Peyer's patch (tissue), 4 donors: ENCODE results near the gene DHX40. TPM values are rescaled to one million over a fixed set of nuclear protein-coding genes. Genes with fewer than 3 reads are reported as not detected.
"Not testable (repeated sequence)": the region's sequence is repeated elsewhere in the genome, so short reads cannot be mapped to it uniquely, and the experiment has no call there.

Experiments used
- DNase-seq, 3 donors: peaks; one replicate each; pipeline ENCODE4 v3.0.0-alpha.2; 2017 to 2019
- H3K27ac ChIP-seq, 4 donors: fragments of 200-600 bp; sonication (generic); one replicate each; pipeline ENCODE4 v1.5.1; 2016 to 2019
- H3K27me3 ChIP-seq, 2 donors: fragments of 200-600 bp; sonication (generic); one replicate each; pipeline ENCODE4 v1.5.1; 2019
- H3K36me3 ChIP-seq, 3 donors: fragments of 200-600 bp; sonication (generic); one replicate each; pipeline ENCODE4 v1.5.1; 2016 to 2019
- H3K4me1 ChIP-seq, 4 donors: fragments of 200-600 bp; sonication (generic); one replicate each; pipeline ENCODE4 v1.5.1; 2016 to 2019
- H3K4me3 ChIP-seq, 4 donors: fragments of 200-600 bp; sonication (generic); 1 replicate in 3 of 4; 2 replicates in 1 of 4; pipeline ENCODE4 v1.5.1; 2016 to 2019; ENCODE audit warnings: mild to moderate bottlenecking in 1 of 4
- H3K9me3 ChIP-seq, 4 donors: fragments of 200-600 bp; sonication (generic); one replicate each; pipeline ENCODE4 v1.5.1; 2016 to 2019; ENCODE audit warnings: mild to moderate bottlenecking in 1 of 4
- CTCF ChIP-seq, 6 experiments: fragments of 450-650 bp in 4 of 6; fragments of 200-600 bp in 2 of 6; sonication (generic) in 1 of 6; IDR thresholded peaks; one replicate each; pipeline ENCODE4 v1.5.1; 2017 to 2019; ENCODE audit warnings: antibody characterized with exemption in 6 of 6, mild to moderate bottlenecking in 3 of 6, moderate library complexity in 1 of 6
- POLR2A ChIP-seq, 2 donors: fragments of 450-650 bp; IDR thresholded peaks; one replicate each; pipeline ENCODE4 v1.5.1; 2017; ENCODE audit warnings: antibody characterized with exemption in 2 of 2, mild to moderate bottlenecking in 2 of 2, moderate library complexity in 2 of 2
- total RNA-seq, 4 donors: library from RNA; depleted of rRNA; stranded (reverse); fragments of >200 nt; gene quantifications; one replicate each; pipeline ENCODE4 v1.1.0, GENCODE V29; 2016

The DHX40 gene
- total RNA-seq, 4 donors from 2014 or later: 13.3 to 28.1 (median 16.5) TPM

- Histone ChIP-seq H3K36me3 (no peaks in the 10 kb centered on the region), H3K4me1 (no peaks in the 10 kb centered on the region), H3K9me3 (no peaks in the 10 kb centered on the region), H3K27me3 (no peaks in the 10 kb centered on the region), H3K27ac (no peak overlapping the region), H3K4me3 (no peak overlapping the region)
- TF ChIP-seq CTCF (IDR thresholded peaks at IDR 0.05) (no peak), POLR2A (IDR thresholded peaks at IDR 0.05) (no peak)
- no peak for DNase-seq
Measured at GRCh38 chr17:59550703-59551102, 14.7 kb upstream of the DHX40 start.

- Histone ChIP-seq H3K4me3 (no peak overlapping the region), H3K36me3 (no peaks in the 10 kb centered on the region), H3K27me3 (no peaks in the 10 kb centered on the region), H3K27ac (no peak overlapping the region), H3K4me1 (no peaks in the 10 kb centered on the region), H3K9me3 (no peaks in the 10 kb centered on the region)
- TF ChIP-seq CTCF (IDR thresholded peaks at IDR 0.05): no peak
- no peak for TF ChIP-seq POLR2A (IDR thresholded peaks at IDR 0.05)
- DNase-seq: no peak
Measured at GRCh38 chr17:59558039-59558438, 7.4 kb upstream of the DHX40 start.

- TF ChIP-seq POLR2A (IDR thresholded peaks at IDR 0.05): no peak
- peak in 3 of 6 experiments; percentile 10 to 28 (median 23) for TF ChIP-seq CTCF (IDR thresholded peaks at IDR 0.05)
- no peaks in the 10 kb centered on the region for H3K36me3 ChIP-seq
- no peak for DNase-seq
- H3K4me3 ChIP-seq: no peak overlapping the region
- no peaks in the 10 kb centered on the region for H3K4me1 ChIP-seq
- H3K9me3 ChIP-seq: no peaks in the 10 kb centered on the region
- H3K27me3 ChIP-seq: no peaks in the 10 kb centered on the region
- no peak overlapping the region for H3K27ac ChIP-seq
Measured at GRCh38 chr17:59558953-59559352, 6.5 kb upstream of the DHX40 start.

GRCh38 chr17:59561042-59561441 is 4.4 kb upstream of the DHX40 start:
- no peak overlapping the region for H3K4me3 ChIP-seq
- no peak for DNase-seq
- no peaks in the 10 kb centered on the region for H3K27me3 ChIP-seq
- TF ChIP-seq POLR2A (IDR thresholded peaks at IDR 0.05): no peak
- TF ChIP-seq CTCF (IDR thresholded peaks at IDR 0.05): peak in 3 of 6 experiments; percentile 12 to 27 (median 15)
- no peak overlapping the region for H3K27ac ChIP-seq
- H3K9me3 ChIP-seq: no peaks in the 10 kb centered on the region
- H3K36me3 ChIP-seq: no peaks in the 10 kb centered on the region
- H3K4me1 ChIP-seq: peaks cover 0 to 7% (median under 1%) of the 10 kb centered on the region in 4 donors

GRCh38 chr17:59565959-59566324 is 532 bp downstream of the DHX40 start:
- Histone ChIP-seq H3K36me3 (no peaks in the 10 kb centered on the region), H3K27ac (peak overlapping the region; percentile 67 to 87 (median 82)), H3K9me3 (no peaks in the 10 kb centered on the region), H3K4me1 (peaks cover 0 to 13% (median 4%) of the 10 kb centered on the region in 4 donors), H3K27me3 (no peaks in the 10 kb centered on the region), H3K4me3 (peak overlapping the region; percentile 82 to 98 (median 85))
- TF ChIP-seq CTCF (IDR thresholded peaks at IDR 0.05) (no peak), POLR2A (IDR thresholded peaks at IDR 0.05) (no peak)
- peak in 2 of 3 donors; percentile 53 to 75 for DNase-seq

- not testable (repeated sequence) for H3K4me3 ChIP-seq, H3K9me3 ChIP-seq, H3K27ac ChIP-seq, DNase-seq, H3K27me3 ChIP-seq
- peaks cover 0 to 13% (median 4%) of the 10 kb centered on the region in 4 donors for H3K4me1 ChIP-seq
- peaks cover 0 to 13% (median 0%) of the 10 kb centered on the region in 3 donors for H3K36me3 ChIP-seq
Measured at GRCh38 chr17:59569151-59569550, 3.7 kb downstream of the DHX40 start.
